ENCODE measurements around the gene KAZN. TPM values are rescaled to one million over a fixed set of nuclear protein-coding genes. Genes with fewer than 3 reads are reported as not detected.

KAZN gene
- total and polyA plus RNA-seq, 8 donors, result 11.1 to 37.5 (median 30.2) TPM

GRCh38 chr1:14940285-14940870 lies 341.9 kb downstream of the KAZN start:
- intact Hi-C loops (cut with DNase I), result no loop called here
- ATAC-seq (no peak), DNase-seq (no peak)
- no peaks in the 10 kb centered on the region for H3K36me3 ChIP-seq
- no peak for TF ChIP-seq CTCF (IDR thresholded peaks at IDR 0.05)
- H3K9me3 ChIP-seq, result no peaks in the 10 kb centered on the region
- no peak overlapping the region for H3K27ac ChIP-seq
- no peak overlapping the region for H3K4me3 ChIP-seq
- H3K27me3 ChIP-seq, result no peaks in the 10 kb centered on the region
- H3K4me1 ChIP-seq, result peaks cover 8 to 18% of the 10 kb centered on the region in 2 donors

- no peak for TF ChIP-seq CTCF (IDR thresholded peaks at IDR 0.05)
- H3K27me3 ChIP-seq, result no peaks in the 10 kb centered on the region
- DNase-seq (no peak), ATAC-seq (no peak)
- H3K4me3 ChIP-seq, result no peak overlapping the region
- peaks cover 20 to 24% of the 10 kb centered on the region in 2 donors for H3K4me1 ChIP-seq
- no peak overlapping the region for H3K27ac ChIP-seq
- intact Hi-C loops (cut with DNase I), result no loop called here
- H3K9me3 ChIP-seq, result no peaks in the 10 kb centered on the region
- no peaks in the 10 kb centered on the region for H3K36me3 ChIP-seq
Observed at GRCh38 chr1:14941864-14942263, 343.4 kb downstream of the KAZN start.

- no peak for ATAC-seq
Observed at GRCh38 chr1:14944471-14944985, 346.0 kb downstream of the KAZN start.

GRCh38 chr1:14945132-14946010 lies 346.9 kb downstream of the KAZN start:
- no peaks in the 10 kb centered on the region for H3K27me3 ChIP-seq
- H3K27ac ChIP-seq, result peak overlapping the region; percentile 63 to 78
- no peaks in the 10 kb centered on the region for H3K9me3 ChIP-seq
- peaks cover 23 to 28% of the 10 kb centered on the region in 2 donors for H3K4me1 ChIP-seq
- TF ChIP-seq CTCF (IDR thresholded peaks at IDR 0.05), result no peak
- peak; percentile 54 to 94 (median 72) for DNase-seq
- no peaks in the 10 kb centered on the region for H3K36me3 ChIP-seq
- ATAC-seq, result peak; percentile 76
- intact Hi-C loops (cut with DNase I), result no loop called here
- H3K4me3 ChIP-seq, result peak overlapping the region in 1 of 2 donors; percentile 0

More at GRCh38 chr1:14944471-14944985, 346.0 kb downstream of the KAZN start:
- Histone ChIP-seq H3K9me3 (no peaks in the 10 kb centered on the region), H3K4me3 (no peak overlapping the region), H3K36me3 (no peaks in the 10 kb centered on the region), H3K27me3 (no peaks in the 10 kb centered on the region), H3K27ac (peak overlapping the region; percentile 63 to 78), H3K4me1 (peaks cover 23 to 32% of the 10 kb centered on the region in 2 donors)
- intact Hi-C loops (cut with DNase I), result no loop called here
- peak in 1 of 4 donors; percentile 54 for DNase-seq
- TF ChIP-seq CTCF (IDR thresholded peaks at IDR 0.05), result no peak

GRCh38 chr1:14946011-14946359 lies 347.5 kb downstream of the KAZN start:
- peak overlapping the region in 1 of 2 donors; percentile 0 for H3K4me3 ChIP-seq
- no peak for TF ChIP-seq CTCF (IDR thresholded peaks at IDR 0.05)
- no peaks in the 10 kb centered on the region for H3K36me3 ChIP-seq
- intact Hi-C loops (cut with DNase I), result no loop called here
- DNase-seq (no peak), ATAC-seq (no peak)
- no peaks in the 10 kb centered on the region for H3K27me3 ChIP-seq
- peaks cover 23 to 28% of the 10 kb centered on the region in 2 donors for H3K4me1 ChIP-seq
- peak overlapping the region; percentile 63 to 78 for H3K27ac ChIP-seq
- no peaks in the 10 kb centered on the region for H3K9me3 ChIP-seq

Measured in left lung (tissue), 10 donors.